GM10266 (cell line): ENCODE results near the gene CDON.
"Not testable (repeated sequence)": the region's sequence is repeated elsewhere in the genome, so short reads cannot be mapped to it uniquely, and the experiment has no call there.

Experiments used
- DNase-seq: peaks from one replicate; pipeline ENCODE4 v3.0.0; 2012; ENCODE audit errors: extremely low spot score
- CTCF ChIP-seq: IDR thresholded peaks from 2 replicates; pipeline ENCODE4 v1.5.1; 2012; ENCODE audit warnings: mild to moderate bottlenecking, low read depth; ENCODE audit not compliant: control insufficient read depth, insufficient read depth; ENCODE audit errors: missing control alignments

Gene CDON

DNA sequence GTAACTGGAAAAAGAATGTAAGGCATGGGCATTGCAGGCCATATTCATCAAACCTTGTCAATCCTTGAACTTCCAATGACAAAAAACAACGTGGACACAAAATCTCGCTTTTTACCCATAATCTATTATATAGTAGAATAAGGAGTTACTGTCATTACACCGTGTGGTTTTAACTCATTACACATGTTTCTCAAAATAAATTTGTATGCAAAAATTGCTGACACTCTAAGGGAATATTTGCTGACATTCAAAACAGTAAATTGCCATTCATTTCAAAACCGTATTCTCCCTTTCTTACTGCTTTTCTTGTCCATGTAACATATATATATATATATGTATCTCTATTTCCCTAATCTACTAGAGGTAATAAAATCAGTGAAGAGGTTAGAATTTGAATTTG lies 33.4 kb downstream of the CDON start:
- no peak for DNase-seq
- no peak for TF ChIP-seq CTCF

- DNase-seq, result not testable (repeated sequence)
Measured at GRCh38 chr11:126028534-126028933, 34.1 kb downstream of the CDON start.

GRCh38 chr11:126026579-126026978 lies 36.1 kb downstream of the CDON start:
- no peak for TF ChIP-seq CTCF
- no peak for DNase-seq

DNA sequence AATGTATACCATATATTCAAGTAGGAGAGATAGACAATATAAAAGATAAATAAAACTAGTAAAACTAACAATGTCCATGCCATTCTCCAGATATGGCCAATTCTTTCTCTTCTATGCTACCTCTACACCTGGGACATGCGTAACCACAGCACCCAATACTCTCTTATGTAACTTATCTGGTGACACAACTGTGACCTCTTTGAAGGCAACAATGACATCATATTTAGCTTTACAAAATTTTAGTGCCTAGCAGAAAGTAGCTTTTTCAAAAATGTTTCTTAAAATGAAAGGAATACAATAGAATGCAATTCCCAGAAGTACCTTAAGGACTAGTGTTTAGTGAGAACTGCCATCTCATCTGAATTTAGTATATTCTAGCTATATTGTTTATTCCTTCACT lies 36.8 kb downstream of the CDON start:
- DNase-seq, result no peak
- no peak for TF ChIP-seq CTCF

DNA sequence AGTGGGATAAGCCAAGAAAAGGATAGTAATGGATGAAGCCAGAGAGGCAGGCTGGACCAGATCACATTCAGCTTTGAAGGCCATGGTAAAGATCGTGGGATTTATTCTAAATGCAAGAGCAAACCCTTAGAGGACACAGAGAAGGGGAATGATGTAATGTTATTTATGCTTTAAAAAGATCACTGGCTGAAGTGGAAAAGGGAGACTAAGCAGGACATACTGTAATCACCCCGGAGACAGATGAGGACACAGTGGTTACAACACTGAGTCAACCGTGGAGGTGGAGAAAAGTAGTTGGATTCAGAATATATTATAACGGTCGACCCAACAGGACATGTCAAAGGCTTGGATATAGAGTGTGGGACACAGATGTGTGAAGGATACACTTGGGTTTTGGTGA lies 38.5 kb downstream of the CDON start:
- DNase-seq, result no peak
- TF ChIP-seq CTCF, result no peak

DNA sequence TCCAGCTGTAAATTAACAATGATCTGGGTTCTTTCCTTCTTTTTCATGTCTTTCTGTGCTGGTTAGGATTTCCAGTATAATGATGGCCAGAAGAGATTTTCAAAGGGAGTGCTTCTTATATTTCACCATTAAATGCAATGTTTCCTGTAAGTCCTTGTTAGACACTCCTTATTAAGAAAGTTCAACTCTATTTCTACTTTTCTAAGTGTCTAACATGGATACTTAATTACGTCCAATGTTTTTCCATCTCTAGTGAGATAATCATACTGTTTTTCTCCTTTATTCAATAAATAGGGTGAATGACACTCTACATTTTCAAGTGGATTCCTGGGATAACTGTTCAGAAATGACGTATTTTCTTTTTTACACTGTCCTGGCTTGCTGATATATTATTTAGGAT lies 49.8 kb downstream of the CDON start:
- DNase-seq, result no peak
- TF ChIP-seq CTCF, result no peak

DNA sequence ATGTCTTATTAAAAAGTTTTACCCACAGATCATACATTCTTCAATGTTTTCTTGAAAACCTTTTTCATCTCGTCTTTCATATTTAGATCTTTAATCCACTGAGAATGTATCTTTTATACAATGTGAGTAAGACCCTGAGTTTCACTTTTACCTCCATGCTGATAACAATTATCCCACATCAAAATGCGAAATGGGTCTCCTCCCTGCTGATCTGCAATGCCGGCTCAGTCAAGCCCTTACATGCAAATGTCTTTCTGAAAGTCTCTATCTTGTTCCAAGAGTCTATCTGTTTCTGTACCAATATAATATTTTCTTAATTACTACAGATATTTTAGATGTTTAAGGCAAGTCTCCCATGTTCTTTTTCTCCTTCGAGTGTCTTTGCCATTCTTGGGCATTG lies 50.9 kb downstream of the CDON start:
- no peak for DNase-seq

More for the DNA sequence above, 50.9 kb downstream of the CDON start:
- TF ChIP-seq CTCF, result no peak
